ENCODE measurements around the gene LBX1. TPM values are rescaled to one million over a fixed set of nuclear protein-coding genes. Genes with fewer than 3 reads are reported as not detected.

LBX1 gene
- total RNA-seq, 2 donors from 2014 or later: not detected

GRCh38 chr10:101231092-101231491 lies 1.8 kb upstream of the LBX1 start:
- Histone ChIP-seq H3K4me1 (replicated peaks) (peaks cover 4% of the 10 kb centered on the region), H3K27me3 (replicated peaks; ENCODE audit: insufficient read depth) (peaks cover 85% of the 10 kb centered on the region), H3K27ac (no peak overlapping the region), H3K36me3 (no peaks in the 10 kb centered on the region), H3K4me3 (no peak overlapping the region), H3K9me3 (no peaks in the 10 kb centered on the region)
- no peak for DNase-seq (ENCODE audit: low spot score)
- TF ChIP-seq POLR2A (IDR thresholded peaks at IDR 0.05): no peak
- no peak for TF ChIP-seq CTCF (IDR thresholded peaks at IDR 0.05)
- TF ChIP-seq POLR2AphosphoS5 (IDR thresholded peaks at IDR 0.05): no peak
- 67% methylated on average over 7 of the region's 7 CpGs for WGBS
- intact Hi-C loops (cut with DNase I): no loop called here

- peaks cover 4% of the 10 kb centered on the region for H3K4me1 ChIP-seq (replicated peaks)
- H3K36me3 ChIP-seq: no peaks in the 10 kb centered on the region
- no peak overlapping the region for H3K27ac ChIP-seq
- intact Hi-C loops (cut with DNase I): no loop called here
- TF ChIP-seq POLR2AphosphoS5 (IDR thresholded peaks at IDR 0.05) (no peak), CTCF (IDR thresholded peaks at IDR 0.05) (no peak), POLR2A (IDR thresholded peaks at IDR 0.05) (no peak)
- WGBS: 11% methylated on average over 27 of the region's 31 CpGs
- no peak overlapping the region for H3K4me3 ChIP-seq
- H3K9me3 ChIP-seq: no peaks in the 10 kb centered on the region
- H3K27me3 ChIP-seq (replicated peaks; ENCODE audit: insufficient read depth): peaks cover 87% of the 10 kb centered on the region
- DNase-seq (ENCODE audit: low spot score): no peak
Observed at GRCh38 chr10:101230183-101230917, 1.1 kb upstream of the LBX1 start.

GRCh38 chr10:101228966-101229265 lies 347 bp downstream of the LBX1 start:
- no peak overlapping the region for H3K27ac ChIP-seq
- TF ChIP-seq POLR2AphosphoS5 (IDR thresholded peaks at IDR 0.05) (no peak), POLR2A (IDR thresholded peaks at IDR 0.05) (no peak), CTCF (IDR thresholded peaks at IDR 0.05) (no peak)
- H3K4me1 ChIP-seq (replicated peaks): peaks cover 4% of the 10 kb centered on the region
- 1% methylated on average over 34 of the region's 34 CpGs for WGBS
- peaks cover 89% of the 10 kb centered on the region for H3K27me3 ChIP-seq (replicated peaks; ENCODE audit: insufficient read depth)
- H3K4me3 ChIP-seq: no peak overlapping the region
- intact Hi-C loops (cut with DNase I): no loop called here
- no peaks in the 10 kb centered on the region for H3K36me3 ChIP-seq
- H3K9me3 ChIP-seq: no peaks in the 10 kb centered on the region
- DNase-seq (ENCODE audit: low spot score): no peak

GRCh38 chr10:101228153-101228965 lies 904 bp downstream of the LBX1 start:
- Histone ChIP-seq H3K4me3 (no peak overlapping the region), H3K4me1 (replicated peaks) (peaks cover 4% of the 10 kb centered on the region), H3K9me3 (no peaks in the 10 kb centered on the region), H3K27ac (no peak overlapping the region), H3K36me3 (no peaks in the 10 kb centered on the region), H3K27me3 (replicated peaks; ENCODE audit: insufficient read depth) (peaks cover 88% of the 10 kb centered on the region)
- DNase-seq (ENCODE audit: low spot score): no peak
- 3% methylated on average over 79 of the region's 82 CpGs for WGBS
- no peak for TF ChIP-seq POLR2A (IDR thresholded peaks at IDR 0.05)
- no peak for TF ChIP-seq CTCF (IDR thresholded peaks at IDR 0.05)
- TF ChIP-seq POLR2AphosphoS5 (IDR thresholded peaks at IDR 0.05): no peak
- intact Hi-C loops (cut with DNase I): no loop called here

Data from prostate gland (tissue), 2 donors.